ENCODE results near the gene C11orf24.

C11orf24 gene

DNA sequence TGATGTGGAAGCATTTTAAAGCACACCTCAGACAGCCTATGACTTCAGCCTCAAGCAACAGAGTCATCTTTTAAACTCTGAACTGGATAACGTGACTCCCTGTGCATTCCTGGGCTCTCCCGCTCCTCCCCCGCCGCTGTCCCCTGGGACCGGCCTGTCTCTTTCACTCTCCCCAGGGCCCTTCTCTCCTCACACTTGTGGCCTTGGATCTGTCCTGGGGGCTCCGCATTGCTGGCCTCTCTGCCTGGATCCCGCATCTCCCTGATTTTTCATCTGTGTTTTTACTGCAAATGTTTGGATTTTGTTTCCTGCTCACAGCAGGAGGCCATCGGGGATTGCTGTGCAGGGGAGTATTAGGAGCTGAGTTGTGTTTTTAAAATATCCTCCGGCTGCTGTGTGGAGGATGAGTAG, 15.4 kb downstream of the C11orf24 start:
- TF ChIP-seq GLIS3 (CRISPR knock-in tag; IDR thresholded peaks at IDR 0.05) (no peak), ESRRG (CRISPR knock-in tag; IDR thresholded peaks at IDR 0.05) (no peak), ZNF8 (CRISPR knock-in tag; IDR thresholded peaks at IDR 0.05) (no peak), ZFP30 (CRISPR knock-in tag; IDR thresholded peaks at IDR 0.05) (no peak), CSDC2 (CRISPR knock-in tag; IDR thresholded peaks at IDR 0.05) (no peak), TOX (CRISPR knock-in tag; IDR thresholded peaks at IDR 0.05; ENCODE audit: borderline replicate concordance) (no peak), ZNF565 (CRISPR knock-in tag; conservative IDR thresholded peaks at IDR 0.05; ENCODE audit: low read depth) (no peak)
- TF ChIP-seq, protein P1, sequence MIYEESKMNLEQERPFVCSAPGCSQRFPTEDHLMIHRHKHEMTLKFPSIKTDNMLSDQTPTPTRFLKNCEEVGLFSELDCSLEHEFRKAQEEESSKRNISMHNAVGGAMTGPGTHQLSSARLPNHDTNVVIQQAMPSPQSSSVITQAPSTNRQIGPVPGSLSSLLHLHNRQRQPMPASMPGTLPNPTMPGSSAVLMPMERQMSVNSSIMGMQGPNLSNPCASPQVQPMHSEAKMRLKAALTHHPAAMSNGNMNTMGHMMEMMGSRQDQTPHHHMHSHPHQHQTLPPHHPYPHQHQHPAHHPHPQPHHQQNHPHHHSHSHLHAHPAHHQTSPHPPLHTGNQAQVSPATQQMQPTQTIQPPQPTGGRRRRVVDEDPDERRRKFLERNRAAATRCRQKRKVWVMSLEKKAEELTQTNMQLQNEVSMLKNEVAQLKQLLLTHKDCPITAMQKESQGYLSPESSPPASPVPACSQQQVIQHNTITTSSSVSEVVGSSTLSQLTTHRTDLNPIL (CRISPR knock-in tag; IDR thresholded peaks at IDR 0.05; ENCODE audit: low read depth), result no peak
- TF ChIP-seq, protein P2, sequence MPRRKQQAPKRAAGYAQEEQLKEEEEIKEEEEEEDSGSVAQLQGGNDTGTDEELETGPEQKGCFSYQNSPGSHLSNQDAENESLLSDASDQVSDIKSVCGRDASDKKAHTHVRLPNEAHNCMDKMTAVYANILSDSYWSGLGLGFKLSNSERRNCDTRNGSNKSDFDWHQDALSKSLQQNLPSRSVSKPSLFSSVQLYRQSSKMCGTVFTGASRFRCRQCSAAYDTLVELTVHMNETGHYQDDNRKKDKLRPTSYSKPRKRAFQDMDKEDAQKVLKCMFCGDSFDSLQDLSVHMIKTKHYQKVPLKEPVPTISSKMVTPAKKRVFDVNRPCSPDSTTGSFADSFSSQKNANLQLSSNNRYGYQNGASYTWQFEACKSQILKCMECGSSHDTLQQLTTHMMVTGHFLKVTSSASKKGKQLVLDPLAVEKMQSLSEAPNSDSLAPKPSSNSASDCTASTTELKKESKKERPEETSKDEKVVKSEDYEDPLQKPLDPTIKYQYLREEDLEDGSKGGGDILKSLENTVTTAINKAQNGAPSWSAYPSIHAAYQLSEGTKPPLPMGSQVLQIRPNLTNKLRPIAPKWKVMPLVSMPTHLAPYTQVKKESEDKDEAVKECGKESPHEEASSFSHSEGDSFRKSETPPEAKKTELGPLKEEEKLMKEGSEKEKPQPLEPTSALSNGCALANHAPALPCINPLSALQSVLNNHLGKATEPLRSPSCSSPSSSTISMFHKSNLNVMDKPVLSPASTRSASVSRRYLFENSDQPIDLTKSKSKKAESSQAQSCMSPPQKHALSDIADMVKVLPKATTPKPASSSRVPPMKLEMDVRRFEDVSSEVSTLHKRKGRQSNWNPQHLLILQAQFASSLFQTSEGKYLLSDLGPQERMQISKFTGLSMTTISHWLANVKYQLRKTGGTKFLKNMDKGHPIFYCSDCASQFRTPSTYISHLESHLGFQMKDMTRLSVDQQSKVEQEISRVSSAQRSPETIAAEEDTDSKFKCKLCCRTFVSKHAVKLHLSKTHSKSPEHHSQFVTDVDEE (CRISPR knock-in tag; IDR thresholded peaks at IDR 0.05), result no peak
- no peak for ATAC-seq

DNA sequence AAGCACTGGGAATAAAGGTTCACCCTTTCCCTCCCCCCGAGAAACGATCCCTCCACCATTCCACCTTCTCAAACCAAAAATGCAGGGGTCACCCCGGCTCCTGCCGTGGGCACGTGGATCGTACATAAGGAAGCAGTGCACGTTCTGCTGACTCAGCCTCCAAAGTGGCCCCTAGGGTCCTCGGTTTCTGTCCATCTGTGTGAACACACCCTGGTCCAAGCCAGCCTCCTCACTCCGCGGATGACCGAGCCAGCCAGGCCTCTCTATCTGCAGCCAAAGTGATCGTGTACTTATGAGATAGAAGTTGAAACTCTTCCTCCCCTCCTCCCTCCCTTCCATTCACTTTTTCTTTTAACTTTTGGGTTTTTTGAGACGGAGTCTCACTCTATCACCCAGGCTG, 16.2 kb downstream of the C11orf24 start:
- no peak for ATAC-seq

More for the DNA sequence above, 16.2 kb downstream of the C11orf24 start:
- TF ChIP-seq ISL1 (CRISPR knock-in tag; IDR thresholded peaks at IDR 0.05), result no peak
- no peak for TF ChIP-seq SNAI2 (CRISPR knock-in tag; IDR thresholded peaks at IDR 0.05)
- TF ChIP-seq, protein P3, sequence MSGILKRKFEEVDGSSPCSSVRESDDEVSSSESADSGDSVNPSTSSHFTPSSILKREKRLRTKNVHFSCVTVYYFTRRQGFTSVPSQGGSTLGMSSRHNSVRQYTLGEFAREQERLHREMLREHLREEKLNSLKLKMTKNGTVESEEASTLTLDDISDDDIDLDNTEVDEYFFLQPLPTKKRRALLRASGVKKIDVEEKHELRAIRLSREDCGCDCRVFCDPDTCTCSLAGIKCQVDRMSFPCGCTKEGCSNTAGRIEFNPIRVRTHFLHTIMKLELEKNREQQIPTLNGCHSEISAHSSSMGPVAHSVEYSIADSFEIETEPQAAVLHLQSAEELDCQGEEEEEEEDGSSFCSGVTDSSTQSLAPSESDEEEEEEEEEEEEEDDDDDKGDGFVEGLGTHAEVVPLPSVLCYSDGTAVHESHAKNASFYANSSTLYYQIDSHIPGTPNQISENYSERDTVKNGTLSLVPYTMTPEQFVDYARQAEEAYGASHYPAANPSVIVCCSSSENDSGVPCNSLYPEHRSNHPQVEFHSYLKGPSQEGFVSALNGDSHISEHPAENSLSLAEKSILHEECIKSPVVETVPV (CRISPR knock-in tag; IDR thresholded peaks at IDR 0.05), result no peak
- TF ChIP-seq PATZ1 (CRISPR knock-in tag; IDR thresholded peaks at IDR 0.05; ENCODE audit: borderline replicate concordance), result no peak
- TF ChIP-seq, protein P2 (CRISPR knock-in tag; IDR thresholded peaks at IDR 0.05), result no peak
- TF ChIP-seq ZNF565 (CRISPR knock-in tag; conservative IDR thresholded peaks at IDR 0.05; ENCODE audit: low read depth), result no peak
- TF ChIP-seq PPARA (CRISPR knock-in tag; IDR thresholded peaks at IDR 0.05; ENCODE audit: borderline replicate concordance), result no peak
- TF ChIP-seq ZC3H10 (CRISPR knock-in tag; IDR thresholded peaks at IDR 0.05), result no peak
- TF ChIP-seq CSDC2 (CRISPR knock-in tag; IDR thresholded peaks at IDR 0.05), result no peak
- TF ChIP-seq ZFP30 (CRISPR knock-in tag; IDR thresholded peaks at IDR 0.05), result no peak
- TF ChIP-seq BACH2 (CRISPR knock-in tag; IDR thresholded peaks at IDR 0.05; ENCODE audit: borderline replicate concordance), result no peak
- no peak for TF ChIP-seq POU6F1 (CRISPR knock-in tag; IDR thresholded peaks at IDR 0.05; ENCODE audit: borderline replicate concordance, low read depth)
- TF ChIP-seq ARNTL (CRISPR knock-in tag; IDR thresholded peaks at IDR 0.05; ENCODE audit: borderline replicate concordance, low read depth), result no peak
- no peak for TF ChIP-seq ESRRG (CRISPR knock-in tag; IDR thresholded peaks at IDR 0.05)
- no peak for TF ChIP-seq OSR1 (CRISPR knock-in tag; IDR thresholded peaks at IDR 0.05)
- TF ChIP-seq GLIS3 (CRISPR knock-in tag; IDR thresholded peaks at IDR 0.05), result no peak
- no peak for TF ChIP-seq ZNF8 (CRISPR knock-in tag; IDR thresholded peaks at IDR 0.05)
- no peak for TF ChIP-seq ZNF70 (CRISPR knock-in tag; IDR thresholded peaks at IDR 0.05)
- TF ChIP-seq, protein P1 (CRISPR knock-in tag; IDR thresholded peaks at IDR 0.05; ENCODE audit: low read depth), result no peak
- TF ChIP-seq RARB (CRISPR knock-in tag; IDR thresholded peaks at IDR 0.05), result no peak

Measured in SK-N-SH treated with all-trans-retinoic acid at 6 μM for 48 hours (cell line).